CD4-positive, alpha-beta T cell treated with Interleukin-15 for 1 hour (primary cell): ENCODE data around the gene ETFBKMT.
"Not testable (repeated sequence)": the region's sequence is repeated elsewhere in the genome, so short reads cannot be mapped to it uniquely, and the experiment has no call there.

Experiments used
- DNase-seq: peaks from one replicate; pipeline ENCODE4 v3.0.0-alpha.2; 2020

Gene ETFBKMT

DNA sequence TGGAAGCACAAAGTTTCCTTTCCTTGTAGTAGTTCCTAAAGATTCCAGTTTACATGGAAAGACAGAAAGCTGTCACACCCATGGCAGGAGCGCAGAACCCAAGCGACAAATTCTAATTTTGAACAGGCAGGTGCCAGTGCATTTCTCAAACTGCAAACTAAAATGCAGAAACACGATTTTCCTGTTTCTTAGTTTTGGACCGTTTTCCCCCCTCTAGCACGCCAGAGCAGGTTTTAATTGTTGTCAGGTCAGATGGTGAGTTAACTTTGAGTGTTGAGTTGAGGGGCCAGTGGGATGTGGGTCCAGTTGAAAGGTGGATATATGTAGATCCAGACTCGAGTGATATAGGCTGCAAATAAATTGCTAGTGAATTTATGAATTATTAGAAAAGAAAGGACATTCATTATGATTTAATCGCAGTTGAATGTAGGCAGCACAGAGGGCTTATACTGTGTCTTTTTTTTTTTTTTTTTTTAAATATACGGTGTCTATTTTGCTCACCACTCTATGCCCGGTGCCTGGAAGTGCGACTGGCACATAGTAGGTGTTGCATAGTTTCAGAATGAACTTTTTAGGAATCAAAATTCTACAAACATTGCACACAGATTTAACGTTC, 909 bp upstream of the ETFBKMT start:
- DNase-seq: no peak

GRCh38 chr12:31662176-31662849, 2.8 kb downstream of the ETFBKMT start:
- no peak for DNase-seq

GRCh38 chr12:31663576-31663975, 4.1 kb downstream of the ETFBKMT start:
- no peak for DNase-seq

- no peak for DNase-seq
Observed at GRCh38 chr12:31664038-31664437, 4.5 kb downstream of the ETFBKMT start.

DNA sequence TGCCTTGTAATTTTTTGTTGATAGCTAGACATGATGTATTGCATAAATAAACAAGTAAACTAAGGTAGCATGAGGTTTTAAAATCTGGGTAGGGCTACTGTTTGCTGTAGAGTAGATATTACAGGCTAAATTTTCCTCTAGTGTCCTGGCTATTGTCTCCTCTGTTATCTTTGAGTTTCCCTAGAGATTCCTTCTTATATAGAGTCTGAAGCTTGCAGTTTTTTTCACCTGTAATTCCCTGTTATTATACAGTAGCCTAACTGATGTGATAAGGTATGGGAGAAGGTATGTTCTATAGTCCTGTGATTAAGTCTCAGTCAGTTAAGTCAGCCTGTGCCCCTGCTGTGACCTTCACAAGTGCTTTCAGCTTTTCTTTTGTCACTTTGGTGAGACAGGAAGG, 9.5 kb downstream of the ETFBKMT start:
- DNase-seq: no peak

DNA sequence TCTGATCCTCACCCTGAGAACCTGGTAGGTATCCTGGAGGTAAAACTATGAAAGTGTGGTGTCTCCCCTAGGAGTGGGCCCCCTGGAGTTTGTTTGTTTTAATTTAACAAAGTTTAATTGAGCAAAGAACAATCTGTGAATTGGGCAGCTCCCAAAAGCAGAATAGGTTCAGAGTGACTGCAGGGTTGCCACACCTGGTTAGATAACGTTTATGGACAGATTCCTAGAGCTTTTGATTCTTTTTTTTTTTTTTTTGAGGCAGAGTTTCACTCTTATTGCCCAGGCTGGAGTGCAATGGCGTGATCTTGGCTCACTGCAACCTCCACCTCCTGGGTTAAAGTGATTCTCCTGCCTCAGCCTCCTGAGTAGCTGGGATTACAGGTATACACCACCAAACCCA, 10.1 kb downstream of the ETFBKMT start:
- not testable (repeated sequence) for DNase-seq

GRCh38 chr12:31672521-31672920, 13.0 kb downstream of the ETFBKMT start:
- DNase-seq: no peak

GRCh38 chr12:31682136-31682962, 22.9 kb downstream of the ETFBKMT start:
- peak; percentile 79 for DNase-seq

- DNase-seq: no peak
Observed at GRCh38 chr12:31685801-31686200, 26.3 kb downstream of the ETFBKMT start.

DNA sequence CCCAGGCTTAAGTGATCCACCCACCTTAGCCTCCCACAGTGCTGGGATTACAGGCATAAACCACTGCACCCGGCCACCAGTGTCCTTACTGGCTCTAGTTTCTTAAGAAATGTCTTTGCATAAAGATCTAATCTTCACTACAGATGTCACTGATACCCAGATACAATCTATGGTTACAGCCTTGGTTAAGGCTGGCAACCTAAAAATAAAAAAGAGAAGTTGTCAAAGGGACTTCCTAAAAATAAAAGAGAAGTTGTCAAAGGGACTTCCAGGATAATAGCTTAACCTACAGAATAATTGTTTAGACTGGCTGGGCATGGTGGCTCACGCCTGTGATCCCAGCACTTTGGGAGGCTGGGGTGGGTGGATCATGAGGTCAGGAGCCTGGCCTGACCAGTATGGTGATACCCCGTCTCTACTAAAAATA, 27.6 kb downstream of the ETFBKMT start:
- DNase-seq: peak; percentile 27

DNA sequence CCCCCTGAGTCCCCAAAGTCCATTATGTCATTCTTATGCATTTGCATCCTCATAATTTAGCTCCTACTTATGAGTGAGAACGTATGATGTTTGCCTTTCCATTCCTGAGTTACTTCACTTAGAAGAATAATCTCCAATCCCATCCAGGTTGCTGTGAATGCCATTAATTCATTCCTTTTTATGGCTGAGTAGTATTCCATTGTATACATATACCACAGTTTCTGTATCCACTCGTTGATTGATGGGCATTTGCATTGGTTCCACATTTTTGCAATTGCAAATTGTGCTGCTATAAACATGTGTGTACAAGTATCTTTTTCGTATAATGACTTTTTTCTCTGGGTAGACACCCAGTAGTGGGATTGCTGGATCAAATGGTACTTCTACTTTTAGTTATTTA, 30.4 kb downstream of the ETFBKMT start:
- not testable (repeated sequence) for DNase-seq

DNA sequence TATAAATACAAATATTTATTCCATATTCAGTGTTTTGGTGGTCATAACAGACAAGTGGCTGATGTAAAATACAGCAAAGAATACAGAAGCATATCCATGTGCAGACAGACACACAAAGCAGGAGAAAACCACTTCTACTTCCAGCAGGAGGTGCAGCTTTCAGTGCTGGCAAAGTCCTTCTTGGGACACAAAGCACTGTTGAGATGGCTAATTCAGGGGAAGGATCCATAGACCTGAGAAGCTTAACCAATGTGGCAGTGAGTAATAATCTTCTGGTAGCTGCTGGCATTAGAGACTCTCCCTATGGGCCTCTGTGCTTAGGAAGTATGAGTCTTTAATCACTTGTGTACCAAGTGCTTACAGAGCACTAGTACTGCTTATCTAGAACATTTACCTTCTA, 42.6 kb downstream of the ETFBKMT start:
- DNase-seq: no peak

GRCh38 chr12:31705621-31706020, 46.1 kb downstream of the ETFBKMT start:
- DNase-seq: no peak

DNA sequence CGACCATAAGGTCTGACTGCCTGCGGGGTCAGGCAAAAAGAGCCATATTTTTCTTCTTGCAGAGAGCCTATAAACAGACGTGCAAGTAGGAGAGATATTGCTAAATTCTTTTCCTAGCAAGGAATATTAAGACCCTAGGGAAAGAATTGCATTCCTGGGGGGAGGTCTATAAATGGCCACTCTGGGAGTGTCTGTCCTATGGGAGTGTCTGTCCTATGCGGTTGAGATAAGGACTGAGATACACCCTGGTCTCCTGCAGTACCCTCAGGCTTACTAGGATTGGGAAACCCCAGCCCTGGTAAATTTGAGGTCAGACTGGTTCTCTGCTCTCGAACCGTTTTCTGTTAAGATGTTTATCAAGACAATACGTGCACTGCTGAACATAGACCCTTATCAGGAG, 48.6 kb downstream of the ETFBKMT start:
- not testable (repeated sequence) for DNase-seq

DNA sequence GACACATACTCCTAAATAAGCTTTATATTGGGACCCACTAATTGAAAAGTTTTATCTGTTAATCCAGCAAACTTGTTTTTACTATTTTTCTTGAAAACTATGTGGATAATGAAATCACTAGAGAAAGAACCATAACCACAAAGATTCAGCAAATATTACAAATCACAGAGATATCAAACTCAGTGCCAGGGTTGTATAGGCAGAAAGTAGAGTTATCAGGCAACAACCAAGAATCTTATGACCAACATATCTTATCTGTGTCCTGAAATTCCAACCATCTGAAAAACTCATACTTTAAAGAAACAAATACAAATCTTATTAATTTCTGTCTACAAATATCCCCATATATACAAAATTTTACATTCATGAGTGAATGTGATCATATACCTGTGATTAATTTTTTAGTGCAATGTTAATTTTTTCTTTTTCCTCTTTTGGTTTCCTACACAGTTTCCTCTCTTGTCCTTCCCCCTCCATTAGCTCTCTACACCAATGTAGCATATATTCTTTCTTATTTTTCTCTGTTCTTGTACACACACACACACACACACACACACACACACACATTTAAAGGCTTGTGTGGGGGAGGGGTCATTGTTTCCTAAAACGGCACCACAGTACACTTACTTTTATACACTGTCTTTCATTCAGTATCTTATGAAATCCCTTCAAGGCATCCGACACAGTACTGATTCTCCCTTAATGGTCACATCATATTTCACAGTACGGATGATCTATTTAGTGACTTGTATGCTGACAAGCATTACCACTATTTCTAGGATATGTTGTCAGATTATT, 50.7 kb downstream of the ETFBKMT start:
- no peak for DNase-seq

DNA sequence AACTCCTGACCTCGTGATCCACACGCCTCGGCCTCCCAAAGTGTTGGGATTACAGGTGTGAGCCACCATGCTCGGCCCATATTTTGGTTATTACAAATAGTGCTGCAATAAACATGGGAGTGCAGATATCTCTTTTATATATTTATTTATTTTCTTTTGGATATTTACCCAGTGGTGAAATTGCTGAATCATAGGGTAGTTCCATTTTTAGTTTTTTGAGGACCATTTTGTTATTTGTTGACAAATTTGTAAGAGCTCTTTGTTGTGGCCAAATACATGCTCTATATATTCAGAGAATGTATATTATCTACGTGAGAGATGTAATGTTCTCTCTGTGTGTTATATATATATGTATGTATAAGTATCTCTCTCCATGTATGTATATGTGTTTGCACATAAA, 53.4 kb downstream of the ETFBKMT start:
- DNase-seq: no peak

DNA sequence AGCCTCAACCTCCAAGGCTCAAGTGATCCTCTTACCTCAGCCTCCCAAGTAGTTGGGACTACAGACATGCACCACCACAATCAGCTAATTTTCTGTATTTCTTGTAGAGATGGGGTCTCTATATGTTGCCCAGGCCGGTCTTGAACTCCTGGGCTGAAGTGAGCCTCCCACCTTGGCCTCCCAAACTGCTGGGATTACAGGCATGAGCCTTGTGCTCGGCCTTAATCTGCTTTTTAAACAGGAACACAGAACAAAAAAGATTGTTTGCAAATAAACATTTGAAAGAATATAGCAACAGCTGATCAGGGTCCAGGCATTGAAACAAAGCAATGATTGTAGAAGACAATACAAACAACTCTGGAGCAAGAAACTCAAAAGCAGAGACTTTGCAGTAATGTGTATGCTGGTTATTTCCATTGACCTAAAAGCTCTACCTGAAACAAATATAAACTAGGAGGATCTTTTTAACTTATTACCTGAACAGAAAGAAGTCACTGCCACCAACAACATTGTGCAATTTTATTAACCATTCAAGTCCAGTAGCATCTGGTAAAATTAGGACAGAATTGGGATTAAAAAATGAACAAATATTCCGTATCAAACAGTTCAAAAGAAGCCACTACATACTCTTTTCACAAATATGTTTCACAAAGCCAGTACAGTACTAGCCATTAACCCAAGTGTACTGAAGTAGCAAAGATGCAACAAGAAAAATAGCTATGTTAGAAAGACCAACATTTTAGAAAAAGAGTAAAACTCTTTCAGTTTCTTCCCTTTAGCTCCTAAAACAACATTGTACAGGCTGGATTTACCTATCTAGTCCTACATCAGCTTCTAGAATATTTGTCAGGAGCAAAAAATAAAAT, 55.2 kb downstream of the ETFBKMT start:
- no peak for DNase-seq

DNA sequence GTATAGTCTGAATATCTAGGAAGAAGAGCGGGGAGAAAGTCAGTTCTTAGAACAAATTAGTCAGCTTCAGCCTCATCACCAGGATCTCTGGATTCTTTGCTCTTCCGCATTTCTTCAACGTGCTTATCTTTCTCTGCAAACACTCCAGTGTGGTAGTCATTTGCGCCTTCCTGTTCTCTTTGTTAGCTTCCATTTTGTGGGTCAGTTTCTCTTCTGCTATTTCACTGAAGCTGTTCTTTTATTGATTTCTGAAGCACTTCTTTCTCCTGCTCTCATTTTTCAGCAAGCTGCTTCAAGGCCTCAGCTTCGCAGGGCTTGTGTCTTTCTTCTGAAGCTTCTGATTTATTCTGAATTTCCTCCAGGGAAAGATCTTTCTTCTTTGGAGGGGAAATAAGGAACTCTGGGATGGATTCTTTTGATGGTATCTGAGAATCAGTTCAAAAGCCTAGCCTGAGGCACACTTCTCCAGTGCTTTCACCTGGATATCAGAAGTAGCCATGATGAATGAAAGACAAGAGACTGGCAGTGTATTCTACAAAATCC, 55.9 kb downstream of the ETFBKMT start:
- peak; percentile 38 for DNase-seq

DNA sequence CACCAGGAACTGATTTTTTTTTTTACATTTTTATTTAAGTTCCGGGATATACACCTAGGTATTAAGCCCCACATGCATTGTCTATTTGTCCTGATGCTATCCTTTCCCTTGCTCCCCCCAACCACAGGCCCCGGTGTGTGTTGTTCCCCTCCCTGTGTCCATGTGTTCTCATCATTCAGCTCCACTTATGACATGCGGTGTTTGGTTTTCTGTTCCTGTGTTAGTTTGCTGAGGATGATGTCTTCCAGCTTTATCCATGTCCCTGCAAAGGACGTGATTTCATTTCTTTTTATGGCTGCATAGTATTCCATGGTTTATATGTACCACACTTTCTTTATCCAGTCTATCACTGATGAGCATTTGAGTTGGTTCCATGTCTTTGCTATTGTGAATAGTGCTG, 57.5 kb downstream of the ETFBKMT start:
- not testable (repeated sequence) for DNase-seq

DNA sequence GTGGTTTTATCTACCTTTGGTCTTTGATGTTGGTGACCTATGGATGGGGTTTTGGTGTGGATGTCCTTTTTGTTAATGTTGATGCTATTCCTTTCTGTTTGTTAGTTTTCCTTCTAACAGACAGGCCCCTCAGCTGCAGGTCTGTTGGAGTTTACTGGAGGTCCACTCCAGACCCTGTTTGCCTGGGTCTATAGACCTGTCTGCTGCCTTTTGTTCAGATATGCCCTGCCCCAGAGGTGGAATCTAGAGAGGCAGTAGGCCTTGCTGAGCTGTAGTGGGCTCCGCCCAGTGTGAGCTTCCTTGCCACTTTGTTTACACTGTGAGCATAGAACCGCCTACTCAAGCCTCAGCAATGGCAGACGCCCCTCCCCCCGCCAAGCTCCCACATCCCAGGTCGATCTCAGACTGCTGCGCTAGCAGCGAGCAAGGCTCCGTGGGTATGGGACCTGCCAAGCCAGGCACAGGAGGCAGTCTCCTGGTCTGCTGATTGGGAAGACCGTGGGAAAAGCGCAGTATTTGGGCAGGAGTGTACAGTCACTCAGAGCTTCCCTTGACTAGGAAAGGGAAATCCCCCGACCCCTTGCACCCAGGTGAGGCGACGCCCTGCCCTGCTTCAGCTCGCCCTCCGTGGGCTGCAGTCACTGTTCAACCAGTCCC, 59.2 kb downstream of the ETFBKMT start:
- DNase-seq: not testable (repeated sequence)

- DNase-seq: no peak
Observed at GRCh38 chr12:31722580-31722979, 63.1 kb downstream of the ETFBKMT start.
